ENCODE data around the gene POLR2L.

The POLR2L gene

GRCh38 chr11:825366-826226 lies 16.7 kb downstream of the POLR2L start:
- TF ChIP-seq, protein P1, sequence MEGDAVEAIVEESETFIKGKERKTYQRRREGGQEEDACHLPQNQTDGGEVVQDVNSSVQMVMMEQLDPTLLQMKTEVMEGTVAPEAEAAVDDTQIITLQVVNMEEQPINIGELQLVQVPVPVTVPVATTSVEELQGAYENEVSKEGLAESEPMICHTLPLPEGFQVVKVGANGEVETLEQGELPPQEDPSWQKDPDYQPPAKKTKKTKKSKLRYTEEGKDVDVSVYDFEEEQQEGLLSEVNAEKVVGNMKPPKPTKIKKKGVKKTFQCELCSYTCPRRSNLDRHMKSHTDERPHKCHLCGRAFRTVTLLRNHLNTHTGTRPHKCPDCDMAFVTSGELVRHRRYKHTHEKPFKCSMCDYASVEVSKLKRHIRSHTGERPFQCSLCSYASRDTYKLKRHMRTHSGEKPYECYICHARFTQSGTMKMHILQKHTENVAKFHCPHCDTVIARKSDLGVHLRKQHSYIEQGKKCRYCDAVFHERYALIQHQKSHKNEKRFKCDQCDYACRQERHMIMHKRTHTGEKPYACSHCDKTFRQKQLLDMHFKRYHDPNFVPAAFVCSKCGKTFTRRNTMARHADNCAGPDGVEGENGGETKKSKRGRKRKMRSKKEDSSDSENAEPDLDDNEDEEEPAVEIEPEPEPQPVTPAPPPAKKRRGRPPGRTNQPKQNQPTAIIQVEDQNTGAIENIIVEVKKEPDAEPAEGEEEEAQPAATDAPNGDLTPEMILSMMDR (IDR thresholded peaks at IDR 0.05): no peak
- Histone ChIP-seq H3K27ac (no peak overlapping the region), H3K4me3 (no peak overlapping the region)
- DNase-seq (ENCODE audit: low spot score): no peak

DNA sequence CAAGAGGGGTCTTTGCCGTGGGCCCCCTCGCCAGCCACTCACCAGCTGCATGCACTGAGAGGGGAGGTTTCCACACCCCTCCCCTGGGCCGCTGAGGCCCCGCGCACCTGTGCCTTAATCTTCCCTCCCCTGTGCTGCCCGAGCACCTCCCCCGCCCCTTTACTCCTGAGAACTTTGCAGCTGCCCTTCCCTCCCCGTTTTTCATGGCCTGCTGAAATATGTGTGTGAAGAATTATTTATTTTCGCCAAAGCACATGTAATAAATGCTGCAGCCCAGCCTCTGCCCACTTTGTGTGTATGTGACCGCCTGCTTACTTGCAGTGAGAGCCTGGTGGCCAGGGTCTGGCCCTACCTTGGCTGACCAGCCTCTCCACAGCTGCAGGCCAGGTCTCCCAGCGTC lies 17.4 kb downstream of the POLR2L start:
- TF ChIP-seq, protein P1 (IDR thresholded peaks at IDR 0.05): no peak
- DNase-seq (ENCODE audit: low spot score): no peak
- H3K27ac ChIP-seq: no peak overlapping the region

GRCh38 chr11:824292-824880 lies 17.9 kb downstream of the POLR2L start:
- TF ChIP-seq, protein P1 (IDR thresholded peaks at IDR 0.05): no peak
- Histone ChIP-seq H3K4me3 (no peak overlapping the region), H3K27ac (no peak overlapping the region)
- DNase-seq (ENCODE audit: low spot score): no peak

More for the DNA sequence above, 17.4 kb downstream of the POLR2L start:
- no peak overlapping the region for H3K4me3 ChIP-seq

GRCh38 chr11:823441-824291 lies 18.7 kb downstream of the POLR2L start:
- Histone ChIP-seq H3K4me3 (no peak overlapping the region), H3K27ac (no peak overlapping the region)
- TF ChIP-seq, protein P1 (IDR thresholded peaks at IDR 0.05): no peak
- no peak for DNase-seq (ENCODE audit: low spot score)

- TF ChIP-seq, protein P1 (IDR thresholded peaks at IDR 0.05): no peak
- Histone ChIP-seq H3K27ac (peak overlapping the region; percentile 93 to 99), H3K4me3 (peak overlapping the region; percentile 91)
- DNase-seq (ENCODE audit: low spot score): no peak
Measured at GRCh38 chr11:821512-822371, 20.6 kb downstream of the POLR2L start.
